Ascending aorta (tissue), 2 donors: ENCODE results near the gene CTNND2. TPM values are rescaled to one million over a fixed set of nuclear protein-coding genes. Genes with fewer than 3 reads are reported as not detected.

Experiments
- DNase-seq, 2 donors: peaks; one replicate each; pipeline ENCODE4 v3.0.0-alpha.2; 2019; ENCODE audit warnings: low spot score in 2 of 2
- H3K27ac ChIP-seq, 2 donors: fragments of 200-600 bp; sonication (generic); one replicate each; pipeline ENCODE4 v1.5.1; 2016 to 2017; ENCODE audit warnings: mild to moderate bottlenecking in 1 of 2
- H3K27me3 ChIP-seq: fragments of 200-600 bp; sonication (generic); one replicate; pipeline ENCODE4 v1.5.1; 2017
- H3K36me3 ChIP-seq, 2 donors: fragments of 200-600 bp; sonication (generic); one replicate each; pipeline ENCODE4 v1.5.1; 2016
- H3K4me1 ChIP-seq, 2 donors: fragments of 200-600 bp; sonication (generic); one replicate each; pipeline ENCODE4 v1.5.1; 2016 to 2017; ENCODE audit warnings: mild to moderate bottlenecking in 1 of 2
- H3K4me3 ChIP-seq, 2 donors: fragments of 200-600 bp; sonication (generic); one replicate each; pipeline ENCODE4 v1.5.1; 2016 to 2017; ENCODE audit warnings: mild to moderate bottlenecking in 1 of 2
- H3K9me3 ChIP-seq, 2 donors: fragments of 200-600 bp; sonication (generic); one replicate each; pipeline ENCODE4 v1.5.1; 2016
- intact Hi-C: fragments of 100-400 bp; cut with DNase I; formaldehyde crosslinking; loops from one replicate; pipeline ENCODE4 v1.15.1; 2023
- total RNA-seq: library from RNA; depleted of rRNA; stranded (reverse); fragments of >200 nt; gene quantifications from one replicate; pipeline ENCODE4 v1.1.0, GENCODE V29; 2016
- TF ChIP-seq, protein P1 (sequence below), 3 experiments: fragments of 200-600 bp in 2 of 3; fragments of 450-650 bp in 1 of 3; sonication (generic) in 2 of 3; IDR thresholded peaks; one replicate each; pipeline ENCODE4 v1.5.1; 2016 to 2019; ENCODE audit warnings: antibody characterized with exemption in 3 of 3, mild to moderate bottlenecking in 1 of 3, moderate library complexity in 1 of 3

Gene CTNND2
- total RNA-seq, 1 donor from 2014 or later = 0.11 TPM

DNA sequence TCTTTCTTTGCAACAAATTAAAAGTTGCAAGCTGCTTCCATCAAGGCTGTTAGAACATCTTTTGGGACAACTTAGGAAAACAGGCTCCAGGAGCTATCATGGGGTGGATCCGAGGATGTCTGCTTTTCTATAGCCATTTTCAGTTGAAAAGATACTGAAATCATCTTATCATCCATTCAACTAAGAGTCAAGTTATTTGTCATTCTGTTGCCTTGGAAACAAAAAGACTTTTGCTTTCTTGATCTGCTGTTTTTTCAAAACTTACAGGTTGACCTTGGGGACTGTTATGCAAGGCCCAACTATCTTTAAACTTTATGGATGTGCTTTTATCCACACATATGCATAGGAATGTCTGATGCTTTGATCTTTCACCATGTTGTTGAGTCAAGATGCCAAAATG is 597.9 kb downstream of the CTNND2 start:
- intact Hi-C loops = no loop called here
- no peaks in the 10 kb centered on the region for H3K36me3 ChIP-seq
- H3K27ac ChIP-seq = no peak overlapping the region
- H3K9me3 ChIP-seq = no peaks in the 10 kb centered on the region
- DNase-seq = no peak
- H3K4me1 ChIP-seq = no peaks in the 10 kb centered on the region
- TF ChIP-seq, protein P1, sequence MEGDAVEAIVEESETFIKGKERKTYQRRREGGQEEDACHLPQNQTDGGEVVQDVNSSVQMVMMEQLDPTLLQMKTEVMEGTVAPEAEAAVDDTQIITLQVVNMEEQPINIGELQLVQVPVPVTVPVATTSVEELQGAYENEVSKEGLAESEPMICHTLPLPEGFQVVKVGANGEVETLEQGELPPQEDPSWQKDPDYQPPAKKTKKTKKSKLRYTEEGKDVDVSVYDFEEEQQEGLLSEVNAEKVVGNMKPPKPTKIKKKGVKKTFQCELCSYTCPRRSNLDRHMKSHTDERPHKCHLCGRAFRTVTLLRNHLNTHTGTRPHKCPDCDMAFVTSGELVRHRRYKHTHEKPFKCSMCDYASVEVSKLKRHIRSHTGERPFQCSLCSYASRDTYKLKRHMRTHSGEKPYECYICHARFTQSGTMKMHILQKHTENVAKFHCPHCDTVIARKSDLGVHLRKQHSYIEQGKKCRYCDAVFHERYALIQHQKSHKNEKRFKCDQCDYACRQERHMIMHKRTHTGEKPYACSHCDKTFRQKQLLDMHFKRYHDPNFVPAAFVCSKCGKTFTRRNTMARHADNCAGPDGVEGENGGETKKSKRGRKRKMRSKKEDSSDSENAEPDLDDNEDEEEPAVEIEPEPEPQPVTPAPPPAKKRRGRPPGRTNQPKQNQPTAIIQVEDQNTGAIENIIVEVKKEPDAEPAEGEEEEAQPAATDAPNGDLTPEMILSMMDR (IDR thresholded peaks at IDR 0.05) = no peak
- H3K27me3 ChIP-seq = no peaks in the 10 kb centered on the region
- H3K4me3 ChIP-seq = no peak overlapping the region

DNA sequence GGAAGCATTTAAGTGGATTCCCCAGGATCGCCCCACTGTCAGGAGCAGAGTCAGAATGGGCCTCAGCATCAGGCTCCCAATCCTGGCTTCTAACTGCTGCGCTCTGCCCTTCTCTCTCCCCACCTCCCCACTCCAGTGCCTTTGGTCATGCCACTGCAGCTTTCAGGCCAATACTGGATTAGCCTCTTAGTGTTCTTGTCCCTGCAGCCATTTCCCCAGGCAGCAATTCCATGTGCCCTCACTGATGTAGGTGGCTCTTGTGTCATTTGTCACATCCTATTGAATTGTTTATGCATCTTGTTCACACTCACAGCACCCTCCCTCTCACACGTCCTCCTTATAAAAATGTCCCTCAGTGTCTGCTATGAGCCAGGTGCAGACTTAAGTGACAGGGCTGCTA is 599.0 kb downstream of the CTNND2 start:
- H3K27ac ChIP-seq = no peak overlapping the region
- no peaks in the 10 kb centered on the region for H3K4me1 ChIP-seq
- TF ChIP-seq, protein P1 (IDR thresholded peaks at IDR 0.05) = no peak
- no peak overlapping the region for H3K4me3 ChIP-seq
- intact Hi-C loops = no loop called here
- H3K36me3 ChIP-seq = no peaks in the 10 kb centered on the region
- no peak for DNase-seq
- no peaks in the 10 kb centered on the region for H3K9me3 ChIP-seq
- H3K27me3 ChIP-seq = no peaks in the 10 kb centered on the region

DNA sequence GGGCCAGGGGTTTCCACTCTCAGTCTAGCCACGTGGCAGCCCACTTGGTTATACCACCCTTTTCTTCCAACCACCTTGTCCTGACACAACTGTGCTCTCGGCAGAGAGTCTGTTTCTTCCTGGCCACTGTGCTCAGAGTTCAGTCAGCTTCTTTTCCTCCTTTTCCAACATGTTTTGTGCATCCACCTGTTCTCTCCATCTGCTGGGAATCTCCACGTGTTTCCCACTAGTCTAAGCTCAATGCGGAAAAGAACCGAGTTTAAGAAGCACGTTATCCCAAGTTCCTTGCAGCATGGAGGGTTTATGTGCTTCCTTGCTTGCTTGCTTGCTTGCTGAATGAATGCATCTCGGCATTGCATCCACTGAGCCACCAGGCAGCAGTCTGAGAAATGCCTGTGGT is 599.6 kb downstream of the CTNND2 start:
- intact Hi-C loops = no loop called here
- no peaks in the 10 kb centered on the region for H3K36me3 ChIP-seq
- TF ChIP-seq, protein P1 (IDR thresholded peaks at IDR 0.05) = no peak
- no peaks in the 10 kb centered on the region for H3K9me3 ChIP-seq
- no peaks in the 10 kb centered on the region for H3K27me3 ChIP-seq
- no peaks in the 10 kb centered on the region for H3K4me1 ChIP-seq
- H3K4me3 ChIP-seq = no peak overlapping the region
- no peak overlapping the region for H3K27ac ChIP-seq
- DNase-seq = no peak

DNA sequence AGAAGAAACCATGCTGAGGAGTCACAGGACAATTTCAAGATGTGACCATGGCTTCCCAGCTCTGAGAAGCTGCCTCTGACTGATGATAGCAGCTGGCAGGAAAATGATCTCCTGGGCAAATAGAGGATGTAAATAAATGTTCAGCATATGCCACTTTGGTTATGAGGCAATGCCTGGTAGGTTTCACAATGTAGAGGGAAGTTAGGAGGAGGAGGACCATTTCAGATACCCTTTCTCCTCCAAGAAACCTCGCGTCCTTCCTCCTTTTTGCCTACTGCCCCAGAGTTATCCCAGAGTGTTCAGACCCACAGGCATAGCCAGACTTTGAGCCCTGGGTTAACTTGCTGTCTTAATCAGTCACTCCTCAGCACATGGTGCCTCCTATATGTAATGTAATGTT is 601.6 kb downstream of the CTNND2 start:
- H3K27me3 ChIP-seq = no peaks in the 10 kb centered on the region
- no peaks in the 10 kb centered on the region for H3K4me1 ChIP-seq
- no peak overlapping the region for H3K4me3 ChIP-seq
- TF ChIP-seq, protein P1 (IDR thresholded peaks at IDR 0.05) = no peak
- H3K27ac ChIP-seq = no peak overlapping the region
- H3K9me3 ChIP-seq = no peaks in the 10 kb centered on the region
- intact Hi-C loops = no loop called here
- DNase-seq = no peak
- H3K36me3 ChIP-seq = no peaks in the 10 kb centered on the region

DNA sequence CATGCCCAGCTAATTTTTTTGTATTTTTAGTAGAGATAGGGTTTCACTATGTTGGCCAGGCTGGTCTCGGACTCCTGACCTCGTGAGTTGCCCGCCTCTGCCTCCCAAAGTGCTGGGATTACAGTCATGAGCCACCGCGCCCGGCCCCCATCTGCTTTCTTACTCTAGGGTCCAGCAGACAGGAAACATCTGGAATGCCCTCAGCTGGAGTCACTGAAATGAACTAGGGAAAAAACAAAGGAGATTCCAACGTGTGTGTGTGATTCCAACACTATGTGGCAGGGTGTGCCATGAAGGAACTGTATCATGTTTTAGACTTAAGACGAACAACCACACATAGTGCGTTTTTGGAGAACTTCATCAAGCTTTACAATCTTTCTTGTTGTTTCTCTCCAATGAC is 603.1 kb downstream of the CTNND2 start:
- no peak overlapping the region for H3K4me3 ChIP-seq
- TF ChIP-seq, protein P1 (IDR thresholded peaks at IDR 0.05) = no peak
- H3K27me3 ChIP-seq = no peaks in the 10 kb centered on the region
- H3K4me1 ChIP-seq = no peaks in the 10 kb centered on the region
- H3K9me3 ChIP-seq = no peaks in the 10 kb centered on the region
- intact Hi-C loops = no loop called here
- no peaks in the 10 kb centered on the region for H3K36me3 ChIP-seq
- H3K27ac ChIP-seq = no peak overlapping the region
- DNase-seq = no peak

DNA sequence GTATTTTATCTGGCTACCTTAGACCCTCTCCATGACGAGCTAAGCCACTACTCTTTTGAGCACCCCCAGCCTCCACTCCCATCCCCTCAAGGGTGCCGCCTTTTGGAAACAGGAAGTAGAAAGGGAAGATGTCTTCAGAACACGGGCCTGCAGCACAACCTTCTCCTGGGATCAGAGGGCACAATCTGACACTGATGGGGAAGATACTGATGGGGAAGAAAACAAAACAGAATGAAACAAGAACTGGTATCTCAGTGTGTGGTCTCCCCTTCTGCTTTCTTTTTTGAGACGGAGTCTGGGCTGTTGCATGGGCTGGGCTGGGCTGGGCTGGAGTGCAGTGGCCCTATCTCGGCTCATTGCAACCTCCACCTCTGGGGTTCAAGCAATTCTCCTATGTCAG is 603.5 kb downstream of the CTNND2 start:
- TF ChIP-seq, protein P1 (IDR thresholded peaks at IDR 0.05) = no peak

More for the DNA sequence above, 603.5 kb downstream of the CTNND2 start:
- Histone ChIP-seq H3K4me1 (no peaks in the 10 kb centered on the region), H3K36me3 (no peaks in the 10 kb centered on the region), H3K4me3 (no peak overlapping the region), H3K27me3 (no peaks in the 10 kb centered on the region), H3K27ac (no peak overlapping the region), H3K9me3 (no peaks in the 10 kb centered on the region)
- no peak for DNase-seq
- intact Hi-C loops = no loop called here
